T-helper 1 cell treated with Interleukin-12 subunit alpha and Interleukin-12 subunit beta and Interleukin-4 antibody, amounts not matched to agents 30 μg/mL and 1 μg/mL, for 36 hours (primary cell): ENCODE results near the gene DYNC1LI2.
A peak's percentile ranks its signal among the peaks of the same experiment; 100 is the strongest.
"Not testable (repeated sequence)": the region's sequence is repeated elsewhere in the genome, so short reads cannot be mapped to it uniquely, and the experiment has no call there.

Source experiments
- H3K27ac Mint-ChIP-seq: one replicate; pipeline ENCODE4 v1.8.0; 2021; ENCODE audit warnings: mild to moderate bottlenecking, mixed read lengths
- H3K27me3 Mint-ChIP-seq: one replicate; pipeline ENCODE4 v1.8.0; 2021; ENCODE audit warnings: low read depth, mixed read lengths
- H3K36me3 Mint-ChIP-seq: one replicate; pipeline ENCODE4 v1.8.0; 2021; ENCODE audit warnings: low read depth, mixed read lengths
- H3K4me1 Mint-ChIP-seq: one replicate; pipeline ENCODE4 v1.8.0; 2021; ENCODE audit warnings: low read depth, mixed read lengths
- H3K4me3 Mint-ChIP-seq: one replicate; pipeline ENCODE4 v1.8.0; 2021; ENCODE audit warnings: mild to moderate bottlenecking, moderate library complexity, mixed read lengths
- H3K9me3 Mint-ChIP-seq: one replicate; pipeline ENCODE4 v1.8.0; 2021; ENCODE audit warnings: mixed read lengths

DYNC1LI2 gene

GRCh38 chr16:66751303-66751991, at the start of gene DYNC1LI2:
DYNC1LI2 (minus strand) TSS chr16:66751609; CDS start chr16:66751591, 18 bp downstream.
- H3K36me3 Mint-ChIP-seq, result peaks cover 25% of the 10 kb centered on the region
- peak within 1 kb of the TSS; percentile 89 for H3K4me3 Mint-ChIP-seq

GRCh38 chr16:66800856-66801255, 49.4 kb upstream of the DYNC1LI2 start:
- no peak overlapping the region for H3K4me3 Mint-ChIP-seq
- H3K36me3 Mint-ChIP-seq, result peaks cover 17% of the 10 kb centered on the region
- no peaks in the 10 kb centered on the region for H3K4me1 Mint-ChIP-seq
- no peaks in the 10 kb centered on the region for H3K9me3 Mint-ChIP-seq
- no peak overlapping the region for H3K27ac Mint-ChIP-seq
- H3K27me3 Mint-ChIP-seq, result no peaks in the 10 kb centered on the region

More at GRCh38 chr16:66751303-66751991, at the start of gene DYNC1LI2:
- H3K4me1 Mint-ChIP-seq, result peaks cover 37% of the 10 kb centered on the region
- H3K27ac Mint-ChIP-seq, result peak within 1 kb of the TSS; percentile 82
- no peaks in the 10 kb centered on the region for H3K9me3 Mint-ChIP-seq
- H3K27me3 Mint-ChIP-seq, result peaks cover 29% of the 10 kb centered on the region

GRCh38 chr16:66798161-66798560, 46.8 kb upstream of the DYNC1LI2 start:
- Mint-ChIP-seq H3K27ac (no peak overlapping the region), H3K27me3 (no peaks in the 10 kb centered on the region), H3K9me3 (no peaks in the 10 kb centered on the region), H3K36me3 (no peaks in the 10 kb centered on the region), H3K4me1 (no peaks in the 10 kb centered on the region), H3K4me3 (no peak overlapping the region)

GRCh38 chr16:66793984-66794383, 42.6 kb upstream of the DYNC1LI2 start:
- not testable (repeated sequence) for H3K27ac Mint-ChIP-seq, H3K4me1 Mint-ChIP-seq, H3K9me3 Mint-ChIP-seq, H3K4me3 Mint-ChIP-seq, H3K36me3 Mint-ChIP-seq
- H3K27me3 Mint-ChIP-seq, result peaks cover 14% of the 10 kb centered on the region

- H3K36me3 Mint-ChIP-seq, result no peaks in the 10 kb centered on the region
- H3K27ac Mint-ChIP-seq, result no peak overlapping the region
- no peaks in the 10 kb centered on the region for H3K4me1 Mint-ChIP-seq
- peaks cover 14% of the 10 kb centered on the region for H3K27me3 Mint-ChIP-seq
- no peaks in the 10 kb centered on the region for H3K9me3 Mint-ChIP-seq
- no peak overlapping the region for H3K4me3 Mint-ChIP-seq
Measured at GRCh38 chr16:66790130-66790733, 38.8 kb upstream of the DYNC1LI2 start.

- Mint-ChIP-seq H3K9me3 (no peaks in the 10 kb centered on the region), H3K27me3 (peaks cover 13% of the 10 kb centered on the region), H3K4me1 (no peaks in the 10 kb centered on the region), H3K4me3 (no peak overlapping the region), H3K27ac (no peak overlapping the region), H3K36me3 (no peaks in the 10 kb centered on the region)
Measured at GRCh38 chr16:66787427-66787826, 36.0 kb upstream of the DYNC1LI2 start.

GRCh38 chr16:66786551-66786950, 35.1 kb upstream of the DYNC1LI2 start:
- H3K4me1 Mint-ChIP-seq, result no peaks in the 10 kb centered on the region
- no peaks in the 10 kb centered on the region for H3K36me3 Mint-ChIP-seq
- H3K9me3 Mint-ChIP-seq, result no peaks in the 10 kb centered on the region
- H3K4me3 Mint-ChIP-seq, result no peak overlapping the region
- H3K27ac Mint-ChIP-seq, result no peak overlapping the region
- H3K27me3 Mint-ChIP-seq, result peaks cover 8% of the 10 kb centered on the region

GRCh38 chr16:66776457-66776856, 25.0 kb upstream of the DYNC1LI2 start:
- Mint-ChIP-seq H3K27ac (no peak overlapping the region), H3K9me3 (no peaks in the 10 kb centered on the region), H3K4me3 (no peak overlapping the region), H3K36me3 (no peaks in the 10 kb centered on the region), H3K4me1 (no peaks in the 10 kb centered on the region), H3K27me3 (no peaks in the 10 kb centered on the region)

GRCh38 chr16:66774981-66775380, 23.6 kb upstream of the DYNC1LI2 start:
- Mint-ChIP-seq H3K27ac (no peak overlapping the region), H3K4me1 (no peaks in the 10 kb centered on the region), H3K9me3 (no peaks in the 10 kb centered on the region), H3K4me3 (no peak overlapping the region), H3K36me3 (no peaks in the 10 kb centered on the region), H3K27me3 (no peaks in the 10 kb centered on the region)

- Mint-ChIP-seq H3K4me1 (no peaks in the 10 kb centered on the region), H3K4me3 (no peak overlapping the region), H3K27me3 (peaks cover 31% of the 10 kb centered on the region), H3K9me3 (no peaks in the 10 kb centered on the region), H3K36me3 (no peaks in the 10 kb centered on the region), H3K27ac (no peak overlapping the region)
Measured at GRCh38 chr16:66758086-66758485, 6.7 kb upstream of the DYNC1LI2 start.

- peaks cover 37% of the 10 kb centered on the region for H3K27me3 Mint-ChIP-seq
- peaks cover 3% of the 10 kb centered on the region for H3K36me3 Mint-ChIP-seq
- H3K4me1 Mint-ChIP-seq, result peaks cover 17% of the 10 kb centered on the region
- no peaks in the 10 kb centered on the region for H3K9me3 Mint-ChIP-seq
- no peak overlapping the region for H3K27ac Mint-ChIP-seq
- H3K4me3 Mint-ChIP-seq, result no peak overlapping the region
Measured at GRCh38 chr16:66754819-66755218, 3.4 kb upstream of the DYNC1LI2 start.

GRCh38 chr16:66754211-66754610, 2.8 kb upstream of the DYNC1LI2 start:
- H3K27me3 Mint-ChIP-seq, result peaks cover 37% of the 10 kb centered on the region

GRCh38 chr16:66752958-66753357, 1.5 kb upstream of the DYNC1LI2 start:
- Mint-ChIP-seq H3K4me1 (peaks cover 30% of the 10 kb centered on the region), H3K4me3 (no peak overlapping the region), H3K27me3 (peaks cover 34% of the 10 kb centered on the region), H3K27ac (no peak overlapping the region), H3K36me3 (peaks cover 16% of the 10 kb centered on the region), H3K9me3 (no peaks in the 10 kb centered on the region)

More at GRCh38 chr16:66754211-66754610, 2.8 kb upstream of the DYNC1LI2 start:
- Mint-ChIP-seq H3K36me3 (peaks cover 6% of the 10 kb centered on the region), H3K4me3 (no peak overlapping the region), H3K9me3 (no peaks in the 10 kb centered on the region), H3K4me1 (peaks cover 23% of the 10 kb centered on the region), H3K27ac (no peak overlapping the region)

- H3K27ac Mint-ChIP-seq, result peak overlapping the region; percentile 75
- peaks cover 20% of the 10 kb centered on the region for H3K36me3 Mint-ChIP-seq
- H3K27me3 Mint-ChIP-seq, result peaks cover 34% of the 10 kb centered on the region
- peak overlapping the region; percentile 74 for H3K4me3 Mint-ChIP-seq
- H3K9me3 Mint-ChIP-seq, result no peaks in the 10 kb centered on the region
- H3K4me1 Mint-ChIP-seq, result peaks cover 30% of the 10 kb centered on the region
Measured at GRCh38 chr16:66752379-66752778, 970 bp upstream of the DYNC1LI2 start.

- Mint-ChIP-seq H3K27me3 (peaks cover 34% of the 10 kb centered on the region), H3K4me3 (peak overlapping the region; percentile 74), H3K27ac (peak overlapping the region; percentile 75), H3K9me3 (no peaks in the 10 kb centered on the region), H3K36me3 (peaks cover 20% of the 10 kb centered on the region), H3K4me1 (peaks cover 32% of the 10 kb centered on the region)
Measured at GRCh38 chr16:66751992-66752322, 548 bp upstream of the DYNC1LI2 start.
